HG02759 (cell line): Measurements from ENCODE around the gene STAT2.

Source experiments
- ATAC-seq: cut with Tn5 transposase; IDR thresholded peaks from one replicate; pipeline ENCODE4 v1.9.1; 2021; ENCODE audit warnings: mild to moderate bottlenecking, moderate library complexity; ENCODE audit not compliant: unreplicated experiment

STAT2 gene

DNA sequence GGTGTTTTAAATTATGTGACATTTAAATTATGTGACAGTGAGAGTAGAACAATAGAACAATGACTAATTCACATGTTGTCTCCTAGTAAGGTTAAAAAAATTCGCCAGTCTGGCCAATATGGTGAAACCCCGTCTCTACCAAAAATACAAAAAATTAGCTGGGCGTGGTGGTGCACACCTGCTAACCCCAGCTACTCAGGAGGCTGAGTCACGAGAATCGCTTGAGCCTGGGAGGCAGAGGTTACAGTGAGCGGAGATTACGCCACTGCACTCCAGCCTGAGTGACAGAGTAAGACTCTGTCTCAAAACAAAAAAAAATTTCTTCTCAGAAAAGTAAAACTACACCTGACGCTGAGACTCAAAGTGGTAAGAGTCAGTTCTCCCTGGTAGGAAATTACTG, 62.5 kb downstream of the STAT2 start:
- no peak for ATAC-seq

DNA sequence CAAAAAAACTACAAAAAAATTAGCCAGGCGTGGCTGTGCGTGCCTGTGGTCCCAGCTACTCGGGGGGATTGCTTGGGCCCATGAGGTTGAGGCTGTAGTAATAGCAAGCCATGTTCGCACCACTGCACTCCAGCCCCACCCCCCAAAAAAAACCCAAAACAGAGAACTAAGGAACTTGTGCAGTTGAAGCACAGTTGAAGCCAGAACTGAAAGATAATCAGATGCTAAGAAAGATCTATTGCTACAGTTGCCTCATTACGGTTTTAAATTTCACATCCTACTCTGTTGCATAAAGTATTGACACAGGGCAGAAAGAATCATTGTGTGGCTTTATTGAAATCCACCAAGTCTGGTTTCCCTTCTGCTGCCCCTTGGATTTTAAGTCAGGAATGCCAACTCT, 63.6 kb downstream of the STAT2 start:
- ATAC-seq, result no peak

DNA sequence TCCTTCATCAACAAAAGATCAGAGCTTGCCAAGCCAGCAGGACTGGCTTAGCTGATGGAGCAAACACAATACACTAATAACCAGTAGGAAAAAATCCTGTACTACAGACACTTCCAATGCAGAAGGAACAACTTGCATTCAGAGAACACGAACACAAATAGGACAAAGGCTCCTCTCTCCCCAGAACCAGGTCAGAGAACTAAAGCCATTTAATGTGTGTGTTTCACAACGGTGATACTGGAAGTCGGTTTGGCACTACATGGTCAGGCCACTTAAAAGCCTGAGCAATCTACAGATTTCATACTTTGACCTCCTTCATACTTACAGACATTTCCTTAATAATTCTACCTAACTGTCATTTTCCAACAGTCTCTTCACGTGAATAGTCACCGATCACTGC, 66.1 kb downstream of the STAT2 start:
- no peak for ATAC-seq
